Left ventricle myocardium inferior (tissue), 1 donor: ENCODE data around the gene NPTX1. TPM values are rescaled to one million over a fixed set of nuclear protein-coding genes. Genes with fewer than 3 reads are reported as not detected.

Experiments
- DNase-seq: peaks from one replicate; pipeline ENCODE4 v3.0.0-alpha.2; 2020
- H3K27ac ChIP-seq: fragments of 200-600 bp; replicated peaks from 2 replicates; pipeline ENCODE4 v1.8.0; 2021
- H3K27me3 ChIP-seq: fragments of 200-600 bp; 2 replicates; pipeline ENCODE4 v1.8.0; 2021; ENCODE audit warnings: low read depth
- H3K36me3 ChIP-seq: fragments of 200-600 bp; 2 replicates; pipeline ENCODE4 v1.8.0; 2021
- H3K4me1 ChIP-seq: fragments of 200-600 bp; 2 replicates; pipeline ENCODE4 v1.8.0; 2021
- H3K4me3 ChIP-seq: fragments of 200-600 bp; 2 replicates; pipeline ENCODE4 v1.8.0; 2021; ENCODE audit warnings: mild to moderate bottlenecking, moderate library complexity
- H3K9me3 ChIP-seq: fragments of 200-600 bp; replicated peaks from 2 replicates; pipeline ENCODE4 v1.8.0; 2021
- intact Hi-C: fragments of 100-400 bp; cut with micrococcal nuclease; formaldehyde crosslinking; loops from one replicate; pipeline ENCODE4 v1.11.0; 2022
- total RNA-seq: library from RNA; stranded (reverse); fragmentation: NEBNext Ultra II Directional; extraction: Animal tissue kit (Norgen Biotek cat#: 25700); gene quantifications from one replicate; pipeline ENCODE4 v1.2.1, GENCODE V29; 2021
- TF ChIP-seq, protein P1 (sequence below): fragments of 200-600 bp; IDR thresholded peaks from 2 replicates; pipeline ENCODE4 v1.8.0; 2021; ENCODE audit warnings: antibody characterized with exemption, mild to moderate bottlenecking, borderline replicate concordance
- donor health status: DM: no; HTN: yes; CAD: no; lungs with severe emphysema.

The NPTX1 gene
- total RNA-seq, 1 donor from 2014 or later, result not detected

DNA sequence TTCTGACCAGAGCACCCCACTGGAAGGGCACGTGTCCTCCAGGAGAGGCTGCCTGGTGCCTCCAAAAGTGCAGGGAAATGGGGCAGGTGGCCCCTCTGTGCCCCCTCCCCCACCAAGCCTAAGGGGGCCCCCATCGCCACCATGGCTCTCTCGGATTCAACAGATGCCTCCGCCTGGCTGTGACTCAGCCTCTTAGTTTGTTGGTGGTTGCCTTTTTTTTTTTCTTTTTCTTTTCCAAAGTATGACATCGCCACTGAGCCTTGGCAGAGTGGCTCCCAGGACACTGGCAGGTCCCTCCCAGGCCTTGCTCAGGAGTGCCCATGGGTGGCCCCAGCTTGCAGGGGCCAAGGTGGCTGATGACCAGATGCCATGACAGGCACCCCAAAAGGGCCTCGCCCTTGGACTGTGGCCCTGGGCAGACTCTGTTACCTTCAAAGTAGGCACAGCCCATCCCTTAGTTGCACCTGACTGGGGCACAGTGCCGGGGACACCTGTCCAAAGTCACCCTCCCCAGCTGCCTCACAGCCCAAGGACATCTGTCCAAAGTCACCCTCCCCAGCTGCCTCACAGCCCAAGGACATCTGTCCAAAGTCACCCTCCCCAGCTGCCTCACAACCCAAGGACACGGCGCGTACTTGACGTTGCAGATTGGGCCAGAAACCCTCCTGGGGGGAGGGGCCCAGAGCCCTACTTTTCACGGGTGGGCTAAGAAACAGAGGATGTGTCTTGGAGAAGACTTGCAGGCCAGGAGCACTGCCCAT, 29.6 kb downstream of the NPTX1 start:
- DNase-seq, result no peak
- TF ChIP-seq, protein P1, sequence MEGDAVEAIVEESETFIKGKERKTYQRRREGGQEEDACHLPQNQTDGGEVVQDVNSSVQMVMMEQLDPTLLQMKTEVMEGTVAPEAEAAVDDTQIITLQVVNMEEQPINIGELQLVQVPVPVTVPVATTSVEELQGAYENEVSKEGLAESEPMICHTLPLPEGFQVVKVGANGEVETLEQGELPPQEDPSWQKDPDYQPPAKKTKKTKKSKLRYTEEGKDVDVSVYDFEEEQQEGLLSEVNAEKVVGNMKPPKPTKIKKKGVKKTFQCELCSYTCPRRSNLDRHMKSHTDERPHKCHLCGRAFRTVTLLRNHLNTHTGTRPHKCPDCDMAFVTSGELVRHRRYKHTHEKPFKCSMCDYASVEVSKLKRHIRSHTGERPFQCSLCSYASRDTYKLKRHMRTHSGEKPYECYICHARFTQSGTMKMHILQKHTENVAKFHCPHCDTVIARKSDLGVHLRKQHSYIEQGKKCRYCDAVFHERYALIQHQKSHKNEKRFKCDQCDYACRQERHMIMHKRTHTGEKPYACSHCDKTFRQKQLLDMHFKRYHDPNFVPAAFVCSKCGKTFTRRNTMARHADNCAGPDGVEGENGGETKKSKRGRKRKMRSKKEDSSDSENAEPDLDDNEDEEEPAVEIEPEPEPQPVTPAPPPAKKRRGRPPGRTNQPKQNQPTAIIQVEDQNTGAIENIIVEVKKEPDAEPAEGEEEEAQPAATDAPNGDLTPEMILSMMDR, result no peak
- Histone ChIP-seq H3K4me3 (no peak overlapping the region), H3K9me3 (no peaks in the 10 kb centered on the region), H3K4me1 (no peaks in the 10 kb centered on the region), H3K27me3 (no peaks in the 10 kb centered on the region), H3K36me3 (no peaks in the 10 kb centered on the region), H3K27ac (no peak overlapping the region)
- intact Hi-C loops, result no loop called here

DNA sequence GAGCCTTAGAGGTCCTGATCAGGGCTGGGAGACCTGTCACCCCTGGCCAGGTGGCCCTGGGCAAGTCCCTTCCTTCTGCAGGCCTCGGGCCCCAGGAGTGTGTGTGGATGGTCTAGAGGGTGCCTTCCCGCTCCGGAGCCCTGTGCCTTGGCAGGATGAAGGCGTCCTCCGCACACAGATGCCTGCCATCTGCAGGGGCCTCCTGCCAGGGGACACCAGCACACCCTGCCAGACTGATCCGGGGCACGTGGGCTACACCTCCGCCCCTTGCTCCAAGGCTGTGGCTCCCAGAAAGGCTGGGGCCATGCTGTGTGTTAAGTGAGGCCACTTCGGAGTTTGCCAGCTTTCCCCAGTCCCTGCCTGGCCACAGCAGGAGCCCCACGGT, 30.7 kb downstream of the NPTX1 start:
- TF ChIP-seq, protein P1, result no peak
- H3K36me3 ChIP-seq, result no peaks in the 10 kb centered on the region
- no peak overlapping the region for H3K27ac ChIP-seq
- no peaks in the 10 kb centered on the region for H3K9me3 ChIP-seq
- H3K27me3 ChIP-seq, result no peaks in the 10 kb centered on the region
- H3K4me1 ChIP-seq, result no peaks in the 10 kb centered on the region
- H3K4me3 ChIP-seq, result no peak overlapping the region
- intact Hi-C loops, result no loop called here
- DNase-seq, result no peak

DNA sequence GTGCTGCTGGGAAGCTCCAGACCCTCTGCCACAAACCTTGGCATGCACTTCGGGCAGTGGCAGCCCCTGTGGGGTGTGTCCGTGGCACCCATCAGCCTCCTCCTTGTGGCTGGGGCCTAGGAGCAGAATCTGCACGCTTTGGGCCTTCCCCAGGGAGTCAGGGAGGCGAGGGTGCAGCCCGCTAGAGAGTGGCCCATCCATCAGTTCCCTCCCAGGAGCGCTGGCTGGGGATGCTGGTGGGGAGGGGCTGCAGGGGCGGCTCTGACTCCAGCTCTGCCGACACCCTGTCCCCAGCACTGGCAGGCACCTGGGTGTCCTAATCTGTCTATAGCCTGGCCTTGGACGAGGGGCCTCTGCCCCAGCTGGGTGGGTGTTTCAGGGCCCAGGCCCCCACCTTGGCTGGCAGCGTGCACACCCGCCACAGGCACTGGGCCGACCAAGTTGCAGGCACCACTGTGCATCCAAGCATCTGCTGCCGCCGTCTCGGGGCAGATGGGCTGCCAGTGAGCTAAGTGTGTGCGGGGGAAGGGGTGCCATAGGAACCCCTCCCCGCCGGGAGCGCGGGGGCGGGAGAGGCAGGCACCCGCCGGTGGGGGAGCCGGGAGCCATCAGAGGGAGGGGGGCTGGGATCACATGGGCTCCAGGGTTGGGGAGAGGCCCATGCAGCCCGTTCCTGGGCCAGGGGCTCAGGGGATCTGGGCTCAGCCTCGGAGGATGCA, 31.2 kb downstream of the NPTX1 start:
- no peak overlapping the region for H3K27ac ChIP-seq
- H3K4me3 ChIP-seq, result no peak overlapping the region
- no peaks in the 10 kb centered on the region for H3K9me3 ChIP-seq
- H3K27me3 ChIP-seq, result no peaks in the 10 kb centered on the region
- intact Hi-C loops, result no loop called here
- H3K36me3 ChIP-seq, result no peaks in the 10 kb centered on the region
- H3K4me1 ChIP-seq, result no peaks in the 10 kb centered on the region
- TF ChIP-seq, protein P1, result no peak
- no peak for DNase-seq

DNA sequence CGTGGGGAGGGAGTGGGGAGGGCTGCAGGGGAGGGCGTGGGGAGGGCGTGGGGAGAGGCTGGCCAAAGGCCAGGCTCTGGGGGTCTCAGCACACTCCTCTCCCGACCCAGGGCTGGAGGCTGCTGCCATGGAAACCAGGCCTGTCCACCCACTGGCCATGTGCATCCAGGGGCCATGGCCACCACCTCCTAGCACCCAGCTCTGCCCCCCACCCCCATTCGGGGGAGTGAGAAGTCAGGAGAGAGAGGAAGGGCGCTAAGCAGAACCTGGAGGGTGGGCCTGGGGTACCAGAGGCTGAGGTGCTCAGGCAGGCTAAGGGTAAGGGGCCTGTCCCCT, 31.8 kb downstream of the NPTX1 start:
- Histone ChIP-seq H3K4me3 (no peak overlapping the region), H3K4me1 (no peaks in the 10 kb centered on the region), H3K36me3 (no peaks in the 10 kb centered on the region), H3K9me3 (no peaks in the 10 kb centered on the region), H3K27me3 (no peaks in the 10 kb centered on the region), H3K27ac (no peak overlapping the region)
- TF ChIP-seq, protein P1, result no peak
- intact Hi-C loops, result no loop called here
- no peak for DNase-seq

DNA sequence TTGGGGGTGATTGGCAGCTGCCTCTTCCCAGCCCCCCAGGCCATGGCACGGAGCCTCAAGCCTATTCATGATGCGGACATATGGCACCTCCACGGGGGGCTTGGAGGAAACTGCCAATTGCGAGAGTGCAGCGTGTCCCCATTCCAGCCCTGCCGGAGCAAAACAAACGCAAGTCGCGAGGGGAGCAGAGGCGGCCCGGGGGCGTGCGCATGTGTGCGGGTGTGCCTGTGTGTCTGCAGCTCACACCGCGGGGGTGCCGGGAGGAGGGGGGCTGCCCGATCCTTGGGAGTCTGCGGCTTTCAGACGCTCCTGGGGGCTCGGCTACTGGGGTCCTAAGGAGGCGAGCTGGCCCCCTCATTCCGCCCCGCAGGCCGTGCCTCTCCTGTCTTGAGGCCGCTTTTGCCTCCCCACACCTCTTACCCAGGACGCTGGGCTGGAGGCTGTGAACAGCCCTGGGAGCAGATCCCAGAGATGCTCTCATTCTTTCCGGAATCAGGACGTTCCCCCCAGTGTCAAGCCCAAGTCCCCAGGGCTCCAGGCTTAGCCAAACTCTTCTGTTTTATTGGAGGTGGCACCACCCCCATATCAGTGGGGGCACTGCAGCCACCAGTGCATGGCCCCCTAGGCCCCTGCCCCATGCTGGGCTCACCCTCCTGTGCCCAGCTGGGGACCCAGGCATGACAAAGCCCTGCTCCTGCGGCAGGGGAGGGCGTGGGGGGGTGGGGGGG, 32.3 kb downstream of the NPTX1 start:
- Histone ChIP-seq H3K4me3 (no peak overlapping the region), H3K36me3 (no peaks in the 10 kb centered on the region), H3K4me1 (no peaks in the 10 kb centered on the region), H3K27ac (no peak overlapping the region), H3K27me3 (no peaks in the 10 kb centered on the region), H3K9me3 (no peaks in the 10 kb centered on the region)
- no peak for DNase-seq
- TF ChIP-seq, protein P1, result no peak
- intact Hi-C loops, result no loop called here
